HG02642 (cell line): ENCODE data around the gene SLC27A4.
"Not testable (repeated sequence)": the region's sequence is repeated elsewhere in the genome, so short reads cannot be mapped to it uniquely, and the experiment has no call there.

Source experiments
- ATAC-seq: cut with Tn5 transposase; IDR thresholded peaks from one replicate; pipeline ENCODE4 v1.9.1; 2021; ENCODE audit warnings: mild to moderate bottlenecking; ENCODE audit not compliant: unreplicated experiment, poor library complexity

Gene SLC27A4

DNA sequence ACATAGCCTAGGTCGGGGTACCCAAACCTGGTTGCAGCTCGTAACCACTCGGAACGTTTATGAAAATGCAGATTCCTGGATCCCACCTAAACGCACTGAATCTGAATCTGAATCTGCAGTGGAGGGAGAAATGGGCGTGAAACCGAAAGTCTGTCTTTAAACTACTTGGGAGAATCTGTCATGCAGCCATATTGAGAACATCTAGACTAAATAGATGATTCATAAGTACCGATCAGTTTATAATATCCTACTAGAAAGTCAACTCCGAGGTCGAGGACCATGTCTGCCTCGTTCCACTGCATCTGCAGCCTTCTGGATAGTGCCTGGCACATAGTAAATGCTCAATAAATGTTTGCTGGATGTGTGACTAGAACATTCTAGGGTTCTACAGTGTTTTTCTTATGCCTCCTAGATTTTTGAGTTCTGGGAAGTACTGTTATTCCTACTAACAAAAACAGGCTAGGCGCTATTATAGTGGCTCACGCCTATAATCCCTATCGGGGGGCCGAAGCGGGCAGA, 17.1 kb upstream of the SLC27A4 start:
- ATAC-seq: no peak

DNA sequence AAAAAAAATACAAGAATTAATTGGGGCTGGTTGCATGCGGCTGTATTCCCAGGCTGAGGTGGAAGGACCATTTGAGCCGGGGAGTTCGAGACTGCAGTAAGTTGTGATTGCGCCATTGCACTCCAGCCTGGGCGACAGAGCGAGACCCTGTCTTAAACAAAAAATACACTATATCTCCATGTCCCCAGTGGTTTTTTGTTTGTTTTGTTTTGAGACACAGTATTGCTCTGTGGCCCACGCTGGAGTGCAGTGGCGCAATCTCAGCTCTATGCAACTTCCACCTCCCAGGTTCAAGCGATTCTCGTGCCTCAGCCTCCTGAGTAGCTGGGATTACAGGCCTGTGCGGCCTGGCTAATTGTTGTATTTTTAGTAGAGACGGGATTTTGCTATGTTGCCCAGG, 16.5 kb upstream of the SLC27A4 start:
- no peak for ATAC-seq

DNA sequence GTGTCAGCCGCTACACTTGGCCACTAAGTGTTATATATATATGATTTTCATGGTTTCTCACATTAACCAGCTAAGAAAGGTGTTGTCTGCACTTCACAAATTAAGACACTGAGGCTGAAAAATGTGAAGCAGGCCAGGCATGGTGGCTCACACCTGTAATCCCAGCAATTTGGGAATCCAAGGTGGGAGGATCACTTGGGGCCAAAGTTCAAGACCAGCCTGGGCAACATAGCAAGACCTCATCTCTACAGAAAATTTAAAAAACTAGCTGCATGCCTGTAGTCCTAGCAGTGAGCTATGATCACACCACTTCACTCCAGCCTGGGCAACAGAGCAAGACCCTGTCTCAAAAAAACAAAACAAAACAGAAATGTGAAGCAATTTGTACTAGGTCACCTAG, 15.9 kb upstream of the SLC27A4 start:
- no peak for ATAC-seq

DNA sequence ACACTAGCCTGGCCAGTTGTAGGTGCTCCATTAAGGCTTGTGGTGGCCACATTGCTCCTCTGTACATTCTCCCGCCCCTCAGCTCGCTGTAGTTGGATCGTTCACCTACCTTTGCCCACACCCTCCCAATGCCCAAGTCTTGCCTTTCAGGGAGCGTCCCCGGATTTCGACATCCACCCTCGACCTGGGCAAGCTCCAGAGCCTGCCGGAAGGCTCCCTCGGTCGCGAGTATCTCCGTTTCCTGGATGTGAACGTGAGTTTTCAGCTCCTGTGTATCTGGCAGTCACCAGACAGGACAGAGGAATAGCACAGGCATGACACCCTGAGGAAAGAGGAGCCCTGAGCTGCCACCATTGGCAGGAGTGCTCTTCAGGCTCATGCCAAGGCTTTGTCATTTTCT, 14.7 kb upstream of the SLC27A4 start:
- ATAC-seq: no peak

DNA sequence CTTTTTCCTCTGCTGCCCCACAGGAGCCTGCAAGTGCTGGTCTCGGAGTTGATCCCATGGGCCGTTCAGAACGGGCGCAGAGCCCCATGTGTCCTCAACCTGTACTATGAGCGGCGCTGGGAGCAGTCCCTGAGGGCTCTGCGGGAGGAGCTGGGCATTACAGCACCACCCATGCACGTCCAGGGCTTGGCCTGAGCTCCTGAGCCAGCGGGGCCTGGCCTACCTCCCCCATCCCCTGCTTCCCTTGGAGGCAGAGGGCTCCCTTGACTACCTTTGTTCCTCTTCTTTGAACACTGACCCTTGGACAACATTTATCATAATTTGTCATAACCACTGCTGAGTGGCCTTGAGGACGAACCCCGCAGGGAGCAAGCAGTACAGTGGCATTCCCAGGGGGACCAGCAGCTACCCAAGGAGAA, 6.9 kb upstream of the SLC27A4 start:
- no peak for ATAC-seq

DNA sequence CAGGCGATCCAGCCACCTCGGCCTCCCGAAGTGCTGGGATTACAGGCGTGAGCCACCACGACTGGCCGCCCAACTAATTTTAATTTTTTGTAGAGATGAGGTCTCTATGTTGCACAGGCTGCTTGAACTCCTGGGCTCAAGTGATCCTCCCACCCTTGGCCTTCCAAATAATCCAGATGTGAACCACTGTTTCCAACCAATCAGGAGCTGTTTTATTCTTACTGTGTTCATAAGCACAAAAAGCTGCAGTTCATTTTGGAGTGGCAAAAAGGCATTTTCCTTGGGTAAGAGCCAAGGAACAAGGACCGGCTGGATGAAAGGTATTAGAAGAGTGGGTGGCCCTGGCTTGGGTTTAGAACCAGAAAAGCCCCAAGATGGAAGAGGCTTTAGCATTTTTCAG, 5.2 kb upstream of the SLC27A4 start:
- no peak for ATAC-seq

DNA sequence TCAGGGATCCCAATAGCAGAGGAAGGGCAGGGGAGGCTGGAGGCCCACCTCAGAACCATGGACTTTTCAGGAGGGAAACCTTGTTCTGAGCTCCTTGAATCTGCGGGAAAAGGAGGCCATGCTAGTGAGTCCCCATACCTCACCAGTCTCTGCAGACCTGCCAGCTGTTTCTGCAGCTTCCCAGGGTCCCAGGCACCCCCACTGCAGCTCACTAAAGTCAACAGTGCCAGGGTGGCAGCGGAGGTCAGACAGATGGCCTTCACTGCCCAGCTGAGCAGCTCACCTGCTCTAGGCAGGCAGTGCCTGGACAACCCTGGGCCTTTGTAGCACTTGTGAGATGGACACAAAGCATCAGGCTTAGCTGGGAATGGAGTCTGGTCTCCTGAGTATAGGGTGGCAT, 4.4 kb upstream of the SLC27A4 start:
- no peak for ATAC-seq

DNA sequence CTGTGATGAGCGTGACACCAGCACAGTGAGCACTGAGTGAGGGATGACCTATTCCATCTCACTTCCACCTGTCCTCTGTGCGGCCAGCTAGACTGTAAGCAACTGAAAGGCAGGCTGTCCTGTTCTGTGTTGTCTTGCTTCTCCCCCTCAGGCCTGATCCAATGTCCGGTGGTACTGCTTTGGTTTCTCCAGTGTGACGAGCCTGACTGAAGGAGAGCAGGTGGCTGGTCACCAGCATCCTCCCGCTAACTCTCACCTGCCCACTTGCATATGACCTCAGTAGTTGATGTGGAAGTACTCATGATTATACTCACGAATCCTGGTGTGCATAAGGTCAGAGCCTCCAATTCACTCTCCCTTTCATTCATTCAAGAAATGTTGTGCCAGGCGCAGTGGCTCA, 2.4 kb upstream of the SLC27A4 start:
- ATAC-seq: no peak

DNA sequence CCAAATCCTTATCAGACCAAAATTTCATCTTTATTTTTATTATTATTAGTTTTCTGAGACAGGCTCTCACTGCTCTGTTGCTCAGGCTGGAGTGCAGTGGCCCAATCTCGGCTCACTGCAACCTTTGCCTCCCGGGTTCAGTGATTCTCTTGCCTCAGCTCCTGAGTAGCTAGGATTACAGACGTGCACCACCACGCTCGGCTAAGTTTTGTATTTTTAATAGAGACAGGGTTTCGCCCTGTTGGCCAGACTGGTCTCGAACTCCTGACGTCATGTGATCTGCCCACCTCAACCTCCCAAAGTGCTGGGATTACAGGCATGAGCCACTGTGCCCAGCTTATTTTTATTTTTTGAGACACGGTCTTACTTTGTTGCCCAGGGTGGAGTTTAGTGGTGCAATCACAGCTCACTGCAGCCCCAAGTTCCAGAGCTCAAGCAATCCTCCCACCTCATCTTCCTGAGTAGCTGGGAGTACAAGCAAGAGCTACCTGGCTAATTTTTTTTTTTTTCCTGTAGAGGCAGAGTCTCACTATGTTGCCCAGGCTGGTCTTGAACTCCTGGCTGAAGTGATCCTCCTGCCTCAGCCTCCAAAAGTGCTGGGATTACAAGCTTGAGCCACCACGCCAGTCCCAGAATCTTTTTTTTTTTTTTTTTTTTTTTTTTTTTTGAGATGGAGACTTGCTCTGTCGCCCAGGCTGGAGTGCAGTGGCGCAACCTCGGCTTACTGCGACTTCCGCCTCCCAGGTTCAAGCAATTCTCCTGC, 1.3 kb upstream of the SLC27A4 start:
- ATAC-seq: not testable (repeated sequence)

DNA sequence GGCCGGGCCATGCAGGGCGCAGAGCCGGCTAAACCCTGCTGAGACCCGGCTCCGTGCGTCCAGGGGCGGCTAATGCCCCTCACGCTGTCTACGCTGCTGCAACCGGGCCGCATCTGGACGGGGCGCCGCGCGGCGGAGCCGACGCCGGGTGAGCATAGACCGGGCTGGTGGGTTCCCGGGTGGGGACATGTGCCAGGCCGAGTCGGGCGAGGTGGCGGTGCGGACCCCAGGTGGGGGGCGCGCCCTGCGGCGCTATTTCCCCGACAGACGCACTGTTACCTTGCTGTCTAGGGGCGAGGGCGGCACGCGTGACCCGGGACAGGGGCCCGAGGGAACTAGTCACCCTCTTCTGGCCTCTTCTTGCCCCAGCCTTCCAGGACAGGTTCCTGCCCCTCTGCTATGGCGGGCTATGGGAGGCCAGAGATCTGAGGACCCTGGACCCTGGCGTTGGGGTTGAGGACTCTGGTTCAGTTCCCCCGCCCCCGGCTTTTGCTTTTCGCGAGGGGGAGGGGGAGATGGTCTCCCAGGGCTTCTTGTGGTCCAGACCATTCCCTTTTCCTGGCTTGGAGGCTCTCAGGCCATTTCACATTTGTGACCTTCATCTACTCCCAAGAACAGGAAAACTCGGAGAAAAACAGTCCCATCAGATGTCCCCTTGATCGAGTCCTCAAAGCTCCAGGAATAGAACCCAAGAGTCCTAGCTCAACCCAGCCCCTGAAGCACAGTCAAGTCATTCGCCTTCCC, 536 bp downstream of the SLC27A4 start:
- ATAC-seq: peak; percentile 37

DNA sequence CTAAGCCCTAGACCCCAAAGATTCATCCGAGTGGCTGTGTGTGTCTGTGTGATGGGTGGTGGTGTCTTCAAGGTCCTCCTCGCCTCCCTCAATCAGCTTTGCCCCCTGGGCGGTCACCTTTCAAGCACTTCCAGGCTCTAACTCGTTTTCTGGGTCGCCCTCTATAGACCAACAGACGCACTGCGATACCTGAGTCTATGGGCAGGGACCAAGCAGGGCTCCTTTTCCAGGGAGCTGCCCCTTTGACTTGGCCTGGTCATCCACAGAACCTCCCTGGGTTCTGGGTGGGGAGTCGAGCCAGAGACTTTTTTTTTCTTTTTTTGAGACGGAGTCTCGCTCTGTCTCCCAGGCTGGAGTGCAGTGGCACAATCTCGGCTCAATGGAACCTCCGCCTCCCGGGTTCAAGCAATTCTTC, 1.1 kb downstream of the SLC27A4 start:
- ATAC-seq: no peak

DNA sequence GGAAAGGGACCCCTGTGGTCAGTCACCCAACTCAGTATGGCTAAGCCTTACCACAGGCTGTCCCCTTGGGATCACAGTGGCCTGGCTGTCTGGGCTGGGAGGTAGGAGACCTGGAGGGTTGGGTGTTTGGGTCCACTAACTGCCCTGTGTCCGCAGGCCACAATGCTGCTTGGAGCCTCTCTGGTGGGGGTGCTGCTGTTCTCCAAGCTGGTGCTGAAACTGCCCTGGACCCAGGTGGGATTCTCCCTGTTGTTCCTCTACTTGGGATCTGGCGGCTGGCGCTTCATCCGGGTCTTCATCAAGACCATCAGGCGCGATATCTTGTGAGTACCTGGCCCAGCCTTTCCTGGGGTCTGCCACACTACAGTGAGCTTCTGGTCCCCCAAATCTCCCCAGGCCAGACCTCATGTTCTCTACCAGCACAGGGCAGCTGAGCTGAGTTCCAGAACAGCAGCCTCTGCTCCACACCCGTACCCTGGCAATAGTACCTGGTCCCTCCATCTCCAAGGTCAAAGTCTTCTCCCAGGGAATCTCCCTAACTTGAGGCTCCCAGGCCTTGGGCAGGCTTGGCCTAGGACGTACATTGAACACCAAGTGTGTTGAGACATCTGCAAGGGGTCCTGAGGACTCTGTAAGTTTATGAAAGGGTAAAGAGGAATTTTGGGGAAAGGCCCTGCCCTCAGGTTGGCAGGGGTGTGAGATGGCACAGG, 2.8 kb downstream of the SLC27A4 start:
- ATAC-seq: no peak

DNA sequence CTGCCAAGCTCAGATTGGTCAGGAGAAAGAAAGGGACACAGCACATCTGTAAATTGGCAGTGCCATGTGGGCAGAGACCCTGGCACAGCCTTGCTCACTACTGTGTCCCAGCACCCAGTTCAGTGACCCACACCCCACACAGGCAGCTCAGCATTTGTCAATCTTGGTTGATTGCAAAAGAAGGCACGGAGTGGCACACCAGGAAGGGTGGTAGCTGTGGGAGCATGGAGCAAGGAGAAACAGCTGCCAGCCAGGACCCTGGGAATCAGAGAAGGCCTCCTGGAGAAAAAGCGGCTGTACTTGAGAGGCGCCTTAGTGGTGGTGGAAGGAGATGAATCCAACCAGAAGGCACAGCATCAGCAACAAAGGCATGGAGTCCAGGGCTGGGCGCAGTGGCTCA, 3.5 kb downstream of the SLC27A4 start:
- no peak for ATAC-seq

DNA sequence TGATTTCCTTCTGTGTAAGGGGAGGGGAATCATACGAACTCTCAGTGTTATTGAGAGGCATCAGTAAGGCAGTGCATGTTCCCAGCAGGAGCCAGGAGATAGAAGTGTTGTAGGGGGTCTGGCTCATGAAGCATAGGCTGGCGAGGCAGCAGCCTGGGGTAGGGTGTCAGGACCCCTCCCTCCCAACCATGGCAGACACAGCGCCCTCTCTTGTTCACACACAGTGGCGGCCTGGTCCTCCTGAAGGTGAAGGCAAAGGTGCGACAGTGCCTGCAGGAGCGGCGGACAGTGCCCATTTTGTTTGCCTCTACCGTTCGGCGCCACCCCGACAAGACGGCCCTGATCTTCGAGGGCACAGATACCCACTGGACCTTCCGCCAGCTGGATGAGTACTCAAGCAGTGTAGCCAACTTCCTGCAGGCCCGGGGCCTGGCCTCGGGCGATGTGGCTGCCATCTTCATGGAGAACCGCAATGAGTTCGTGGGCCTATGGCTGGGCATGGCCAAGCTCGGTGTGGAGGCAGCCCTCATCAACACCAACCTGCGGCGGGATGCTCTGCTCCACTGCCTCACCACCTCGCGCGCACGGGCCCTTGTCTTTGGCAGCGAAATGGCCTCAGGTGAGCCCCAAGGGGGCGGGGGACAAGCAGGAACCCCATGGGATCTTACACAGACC, 4.7 kb downstream of the SLC27A4 start:
- ATAC-seq: no peak

DNA sequence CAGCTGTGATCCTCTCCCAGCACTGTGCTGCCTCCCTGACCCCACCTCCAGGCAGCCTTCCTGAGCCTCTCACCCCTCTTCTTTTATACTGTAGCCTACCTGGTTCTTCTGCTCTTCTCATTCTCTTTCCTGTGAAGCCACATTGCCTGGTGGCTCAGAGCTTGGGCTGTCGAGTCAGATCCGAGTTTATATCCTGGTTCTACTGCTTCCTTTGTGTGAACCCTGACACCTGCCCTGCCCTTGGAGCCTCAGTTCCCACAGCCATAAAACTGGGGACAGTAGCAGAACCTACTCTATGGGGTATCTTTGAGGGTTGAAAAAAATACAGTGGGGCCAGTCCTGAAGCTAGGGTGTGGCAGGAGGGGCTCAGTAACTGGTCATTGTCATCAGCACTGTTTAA, 8.8 kb downstream of the SLC27A4 start:
- no peak for ATAC-seq

DNA sequence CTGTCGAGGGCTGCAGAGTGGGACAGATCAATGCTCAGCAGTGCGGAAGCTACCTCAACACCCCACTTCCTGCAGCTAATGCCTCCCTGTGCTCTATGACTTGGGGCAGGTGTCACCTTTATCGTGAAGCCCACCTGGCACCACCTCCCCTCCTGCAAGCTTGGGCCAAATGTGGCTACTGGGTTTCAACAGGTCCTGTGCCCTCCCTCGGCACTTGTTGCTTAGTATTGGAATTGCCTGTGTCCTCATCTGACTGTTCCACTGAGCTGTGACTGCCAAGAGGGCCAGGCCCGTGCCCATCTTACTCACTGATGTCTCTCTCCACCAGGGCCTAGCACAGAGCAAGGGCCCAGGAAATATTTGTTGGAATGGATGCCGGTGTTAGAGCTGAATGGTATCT, 9.4 kb downstream of the SLC27A4 start:
- no peak for ATAC-seq

DNA sequence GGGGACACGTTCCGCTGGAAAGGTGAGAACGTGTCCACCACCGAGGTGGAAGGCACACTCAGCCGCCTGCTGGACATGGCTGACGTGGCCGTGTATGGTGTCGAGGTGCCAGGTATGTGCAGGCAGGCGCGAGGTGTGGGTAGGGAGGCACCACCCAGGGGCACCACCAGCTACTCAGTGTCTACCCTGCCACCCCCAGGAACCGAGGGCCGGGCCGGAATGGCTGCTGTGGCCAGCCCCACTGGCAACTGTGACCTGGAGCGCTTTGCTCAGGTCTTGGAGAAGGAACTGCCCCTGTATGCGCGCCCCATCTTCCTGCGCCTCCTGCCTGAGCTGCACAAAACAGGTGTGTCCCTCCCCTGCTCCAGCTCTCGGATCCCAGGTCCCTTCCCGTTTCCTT, 15.1 kb downstream of the SLC27A4 start:
- ATAC-seq: no peak

DNA sequence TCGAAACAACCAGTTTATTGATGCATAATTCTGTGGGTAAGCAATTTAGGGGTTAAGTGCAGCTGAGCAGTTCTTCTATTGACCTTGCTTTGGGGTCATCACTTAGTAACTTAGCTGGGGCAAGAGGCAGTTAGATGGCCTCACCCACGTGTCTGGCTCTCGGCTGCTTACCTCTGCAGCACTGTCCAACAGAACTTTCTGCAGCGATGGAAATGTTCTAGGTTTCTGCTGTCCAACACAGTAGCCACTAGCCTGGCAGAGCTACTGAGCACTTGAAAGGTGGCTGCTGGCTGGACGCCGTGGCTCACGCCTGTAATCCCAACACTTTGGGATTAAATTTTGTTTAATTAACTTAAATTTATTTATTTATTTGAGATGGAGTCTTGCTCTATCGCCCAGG, 17.8 kb downstream of the SLC27A4 start:
- ATAC-seq: no peak

DNA sequence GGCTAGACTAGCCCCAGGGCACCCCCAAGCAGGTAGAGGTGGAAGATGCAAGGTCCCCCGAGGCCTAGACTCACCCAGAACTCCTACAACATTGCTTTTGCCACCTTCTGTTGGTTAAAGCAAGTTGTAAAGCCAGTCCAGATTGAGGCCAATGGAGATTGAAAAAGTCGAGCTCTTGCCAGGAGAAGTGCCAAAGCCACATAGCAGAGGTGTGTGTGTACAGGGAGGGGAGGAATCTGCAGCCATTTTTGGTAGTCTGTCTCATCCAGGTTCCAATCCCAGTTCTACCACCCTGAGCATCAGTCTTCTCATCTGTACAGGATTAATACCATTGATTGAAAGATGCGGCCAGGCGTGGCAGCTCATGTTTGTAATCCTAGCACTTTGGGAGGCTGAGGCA, 18.5 kb downstream of the SLC27A4 start:
- no peak for ATAC-seq

DNA sequence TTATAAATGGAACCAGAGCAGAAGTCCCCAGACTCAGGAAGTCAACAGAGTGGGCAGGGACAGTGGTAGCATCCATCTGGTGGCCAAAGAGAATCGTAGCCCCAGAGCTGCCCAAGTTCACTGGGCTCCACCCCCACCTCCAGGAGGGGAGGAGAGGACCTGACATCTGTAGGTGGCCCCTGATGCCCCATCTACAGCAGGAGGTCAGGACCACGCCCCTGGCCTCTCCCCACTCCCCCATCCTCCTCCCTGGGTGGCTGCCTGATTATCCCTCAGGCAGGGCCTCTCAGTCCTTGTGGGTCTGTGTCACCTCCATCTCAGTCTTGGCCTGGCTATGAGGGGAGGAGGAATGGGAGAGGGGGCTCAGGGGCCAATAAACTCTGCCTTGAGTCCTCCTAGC, 20.5 kb downstream of the SLC27A4 start:
- ATAC-seq: no peak
